SH-SY5Y (cell line): Measurements from ENCODE around the gene NRG3.

Experiments
- GATA2 ChIP-seq: IDR thresholded peaks from 2 replicates; pipeline ENCODE4 v1.6.1; 2011; ENCODE audit warnings: mild to moderate bottlenecking, low read depth, low read length
- GATA3 ChIP-seq: IDR thresholded peaks from 2 replicates; pipeline ENCODE4 v1.6.1; 2011; ENCODE audit warnings: low read depth, mild to moderate bottlenecking, low read length, moderate library complexity

- TF ChIP-seq GATA2 (no peak), GATA3 (no peak)
Observed at GRCh38 chr10:81953420-81953819, 78.4 kb downstream of the NRG3 start.
